ENCODE data around the gene CRADD. TPM values are rescaled to one million over a fixed set of nuclear protein-coding genes. Genes with fewer than 3 reads are reported as not detected.
"Not testable (repeated sequence)": the region's sequence is repeated elsewhere in the genome, so short reads cannot be mapped to it uniquely, and the experiment has no call there.

Gene CRADD
- polyA plus RNA-seq, 3 donors: 12.2 to 12.4 (median 12.3) TPM

DNA sequence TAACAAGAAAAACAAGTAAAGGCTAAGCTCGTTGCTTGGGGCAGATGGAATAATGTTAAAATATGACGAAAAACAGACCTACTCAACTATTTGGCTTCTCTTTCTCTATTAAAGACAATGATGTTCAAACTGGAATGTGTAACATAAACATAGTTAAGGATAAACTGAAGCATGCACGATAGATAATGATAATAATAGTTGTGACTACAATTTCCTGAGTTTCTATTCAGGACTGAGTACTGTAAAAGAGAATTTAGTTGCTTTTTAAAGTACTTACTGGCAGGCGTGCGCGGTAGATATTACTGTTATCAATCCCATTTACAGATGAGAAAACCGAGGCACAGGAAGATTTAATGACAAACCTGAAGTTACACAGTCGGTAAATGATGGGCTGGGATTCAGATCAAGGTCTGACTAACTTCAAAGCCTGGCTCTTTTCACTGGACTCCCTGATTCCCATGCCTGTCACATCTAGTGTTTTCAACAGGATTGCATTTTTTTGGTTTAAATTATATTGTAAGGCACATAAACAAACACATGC, 103.0 kb downstream of the CRADD start:
- DNase-seq: no peak

DNA sequence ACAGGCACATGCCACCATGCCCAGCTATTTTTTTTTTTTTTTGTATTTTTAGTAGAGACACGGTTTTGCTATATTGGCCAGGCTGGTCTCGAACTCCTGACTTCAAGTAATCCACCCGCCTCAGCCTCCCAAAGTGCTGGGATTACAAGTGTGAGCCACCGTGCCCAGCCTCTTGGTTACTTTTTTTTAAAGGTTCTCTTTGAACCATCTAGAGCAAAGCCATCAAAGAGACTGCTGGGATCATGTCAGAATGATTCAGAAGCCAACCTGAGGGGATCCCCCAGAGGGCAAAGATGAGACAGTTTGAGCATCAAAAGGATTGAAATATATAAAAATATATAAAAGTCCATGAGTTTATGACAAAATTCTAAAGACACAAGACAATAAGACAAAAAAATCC, 103.7 kb downstream of the CRADD start:
- not testable (repeated sequence) for DNase-seq

DNA sequence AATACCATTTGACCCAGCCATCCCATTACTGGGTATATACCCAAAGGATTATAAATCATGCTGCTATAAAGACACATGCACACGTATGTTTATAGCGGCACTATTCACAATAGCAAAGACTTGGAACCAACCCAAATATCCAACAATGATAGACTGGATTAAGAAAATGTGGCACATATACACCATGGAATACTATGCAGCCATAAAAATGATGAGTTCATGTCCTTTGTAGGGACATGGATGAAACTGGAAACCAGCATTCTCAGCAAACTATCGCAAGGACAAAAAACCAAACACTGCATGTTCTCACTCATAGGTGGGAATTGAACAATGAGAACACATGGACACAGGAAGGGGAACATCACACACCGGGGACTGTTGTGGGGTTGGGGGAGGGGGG, 104.8 kb downstream of the CRADD start:
- not testable (repeated sequence) for DNase-seq

DNA sequence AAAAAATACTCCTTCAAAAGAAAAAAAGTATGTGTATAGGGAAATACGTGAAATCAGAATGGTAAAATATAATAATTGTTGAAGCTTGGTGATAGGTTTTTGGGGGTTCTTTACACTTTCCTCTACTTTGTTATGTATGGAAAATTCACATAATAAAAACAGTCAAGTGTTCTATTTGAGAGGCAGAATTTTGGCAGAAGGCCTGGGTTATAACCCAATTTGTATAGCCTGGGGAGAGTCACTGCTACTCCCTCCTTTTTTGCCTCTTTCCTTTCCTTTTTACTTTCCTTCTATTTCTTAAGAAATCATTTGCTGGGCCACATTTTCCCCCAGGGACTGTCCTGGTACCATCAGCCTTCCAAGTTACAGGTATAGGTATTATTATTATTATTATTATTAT, 105.7 kb downstream of the CRADD start:
- DNase-seq: no peak

DNA sequence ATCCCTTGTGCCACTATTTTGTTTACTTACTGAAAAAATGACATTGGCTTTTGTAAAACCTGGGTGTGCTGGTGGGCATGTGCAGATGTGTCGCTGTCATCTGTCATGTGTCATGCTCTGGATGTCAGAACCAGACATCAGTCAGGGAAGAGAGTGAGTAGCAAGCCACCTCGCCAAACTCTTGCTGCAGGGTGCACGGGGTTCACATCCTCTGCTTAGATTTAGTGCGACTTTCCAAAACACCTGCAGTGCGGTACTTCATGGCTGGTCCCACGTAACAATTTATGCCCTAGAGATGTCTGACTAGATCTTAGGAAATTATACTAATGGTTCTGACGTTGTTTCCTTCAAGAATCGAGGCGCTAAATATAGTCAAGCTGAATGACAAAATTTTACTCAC, 106.7 kb downstream of the CRADD start:
- no peak for DNase-seq

DNA sequence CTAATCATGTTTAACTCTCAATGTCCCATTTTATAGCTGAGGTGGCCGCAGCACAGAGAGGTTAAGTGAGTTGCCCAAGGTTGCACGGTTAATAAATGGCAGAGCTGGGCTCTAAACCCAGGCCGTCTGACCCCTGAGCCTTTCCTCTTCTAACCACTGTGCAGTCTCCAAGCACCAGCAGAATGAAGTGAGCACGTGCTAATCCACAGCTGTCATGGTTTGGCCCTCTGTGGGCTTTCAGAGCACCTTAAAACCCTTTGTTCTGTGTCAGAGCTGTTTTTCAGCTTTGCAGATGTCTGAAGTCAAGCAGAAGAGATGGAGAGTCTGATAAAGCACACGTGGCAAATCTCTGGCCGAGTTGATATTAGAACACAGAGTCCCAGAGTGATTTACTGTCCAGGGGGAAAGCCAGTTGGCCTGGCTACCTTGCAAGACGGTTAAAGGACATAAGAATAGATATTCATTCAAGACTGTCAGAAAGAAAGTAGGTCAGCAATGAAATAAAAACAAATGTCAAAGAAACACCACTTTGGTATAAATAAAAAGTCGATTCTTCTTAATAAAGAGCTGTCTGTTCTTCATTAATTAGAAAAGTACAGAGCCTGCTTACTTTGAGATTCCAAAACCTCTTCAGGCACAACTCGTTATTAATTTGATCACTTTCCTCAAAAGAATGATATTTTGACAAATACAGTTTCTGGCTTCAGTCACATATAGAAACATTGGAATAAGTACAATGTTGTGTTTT, 107.3 kb downstream of the CRADD start:
- no peak for DNase-seq

DNA sequence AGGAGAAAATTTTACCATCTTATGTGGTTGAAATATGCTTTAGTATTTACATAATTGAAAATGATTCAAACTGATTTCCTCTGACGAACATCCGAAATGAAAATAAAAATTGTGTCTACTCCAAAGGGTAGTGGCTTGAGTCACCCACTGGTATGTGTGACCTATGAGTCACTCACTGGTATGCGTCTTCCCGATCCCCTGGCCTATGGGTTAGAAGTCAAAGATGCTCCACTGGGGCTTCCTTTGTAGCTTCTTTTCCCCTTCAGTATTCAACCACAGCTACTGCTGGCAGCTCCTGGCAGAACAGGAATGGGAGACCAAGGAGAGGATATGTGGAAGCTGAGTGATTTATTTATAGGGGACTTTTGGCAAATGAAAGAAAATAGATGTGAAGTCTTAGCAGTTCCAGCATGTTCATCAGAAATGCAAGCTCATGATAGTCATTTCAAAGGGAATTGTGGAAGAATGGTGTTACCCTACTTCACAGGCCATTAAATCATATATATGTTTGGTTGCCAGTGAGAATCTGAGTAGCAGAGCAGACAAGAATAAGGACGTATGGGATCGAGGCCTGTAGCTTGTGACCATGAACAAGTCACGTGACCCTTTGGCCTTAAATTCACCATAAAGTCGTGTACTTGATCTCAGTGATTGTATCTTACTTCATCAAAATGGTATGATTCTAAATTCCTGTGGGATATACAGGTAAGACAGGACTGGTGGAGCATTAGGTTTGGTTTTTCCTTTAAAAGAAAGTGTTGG, 108.3 kb downstream of the CRADD start:
- DNase-seq: no peak

DNA sequence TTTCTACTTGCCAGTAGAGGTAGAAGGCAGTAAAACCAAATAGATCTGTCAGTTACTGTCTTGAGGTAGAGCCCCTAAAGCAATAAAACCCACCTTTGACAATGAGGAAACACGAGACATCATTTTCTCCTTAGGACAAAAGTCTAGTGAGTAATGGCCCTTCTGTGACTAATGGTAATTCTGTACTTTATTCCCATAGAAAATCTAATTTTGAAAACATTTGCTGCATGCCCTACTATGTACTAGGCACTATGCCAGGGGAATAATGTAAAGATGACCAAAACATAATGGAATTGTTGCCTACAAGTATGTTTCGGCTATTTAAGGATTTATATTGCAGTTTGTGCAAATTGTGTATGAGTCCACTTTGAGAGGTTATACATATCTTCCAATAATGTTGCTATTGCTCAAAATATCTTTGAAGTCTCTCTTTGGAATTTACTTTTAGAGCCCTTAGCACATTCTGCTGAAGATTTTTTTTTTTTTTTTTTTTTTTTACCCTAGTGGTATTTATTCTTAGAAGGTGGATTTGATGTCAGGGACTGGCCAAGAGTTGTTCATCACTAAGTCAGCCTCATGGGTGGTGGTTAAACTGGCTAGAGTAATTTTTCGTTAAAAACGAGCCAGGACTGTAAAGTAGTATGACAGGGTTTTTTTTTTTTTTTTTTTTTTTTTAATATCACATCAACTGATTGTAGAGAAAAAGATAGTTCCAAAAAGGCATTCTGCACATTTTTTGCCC, 109.7 kb downstream of the CRADD start:
- no peak for DNase-seq

DNA sequence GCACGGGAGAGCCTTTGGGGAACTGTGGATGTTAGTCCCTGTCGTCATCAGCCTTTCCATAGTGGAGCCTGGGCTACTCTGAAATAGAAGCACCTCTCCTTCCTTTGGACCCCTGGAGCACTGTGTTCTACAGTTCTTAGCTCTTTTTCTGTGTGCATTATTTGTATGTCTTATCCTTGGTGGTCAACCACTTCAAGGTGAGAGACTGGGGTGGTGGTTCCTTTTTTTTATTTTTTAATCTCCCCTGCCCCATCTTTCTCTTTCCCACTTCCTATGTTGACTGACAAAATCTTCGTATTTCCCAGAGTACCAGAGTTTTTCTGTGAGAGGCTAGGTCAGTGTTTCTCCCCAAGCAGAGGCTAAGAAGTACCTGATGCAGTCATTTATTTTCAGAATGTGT, 111.7 kb downstream of the CRADD start:
- no peak for DNase-seq

DNA sequence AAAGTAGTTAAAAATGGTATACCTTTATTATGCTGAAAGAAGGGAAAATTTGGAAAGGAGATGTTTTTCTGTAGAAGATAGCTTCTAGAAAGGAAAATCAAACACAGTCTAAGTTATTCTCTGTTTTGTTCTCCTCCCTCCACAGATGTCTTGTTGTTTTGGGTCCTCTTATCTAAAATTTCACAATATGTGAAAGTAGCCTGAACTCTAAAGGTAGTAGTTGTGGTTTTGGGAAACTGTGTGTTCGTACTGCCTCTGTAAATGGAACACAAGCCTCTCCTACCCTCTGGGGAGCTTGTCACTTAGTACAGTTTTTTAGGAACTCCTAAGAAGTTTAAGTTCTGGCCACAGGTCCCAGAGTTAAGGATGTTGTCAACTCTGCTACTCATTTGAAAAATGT, 112.6 kb downstream of the CRADD start:
- DNase-seq: no peak

DNA sequence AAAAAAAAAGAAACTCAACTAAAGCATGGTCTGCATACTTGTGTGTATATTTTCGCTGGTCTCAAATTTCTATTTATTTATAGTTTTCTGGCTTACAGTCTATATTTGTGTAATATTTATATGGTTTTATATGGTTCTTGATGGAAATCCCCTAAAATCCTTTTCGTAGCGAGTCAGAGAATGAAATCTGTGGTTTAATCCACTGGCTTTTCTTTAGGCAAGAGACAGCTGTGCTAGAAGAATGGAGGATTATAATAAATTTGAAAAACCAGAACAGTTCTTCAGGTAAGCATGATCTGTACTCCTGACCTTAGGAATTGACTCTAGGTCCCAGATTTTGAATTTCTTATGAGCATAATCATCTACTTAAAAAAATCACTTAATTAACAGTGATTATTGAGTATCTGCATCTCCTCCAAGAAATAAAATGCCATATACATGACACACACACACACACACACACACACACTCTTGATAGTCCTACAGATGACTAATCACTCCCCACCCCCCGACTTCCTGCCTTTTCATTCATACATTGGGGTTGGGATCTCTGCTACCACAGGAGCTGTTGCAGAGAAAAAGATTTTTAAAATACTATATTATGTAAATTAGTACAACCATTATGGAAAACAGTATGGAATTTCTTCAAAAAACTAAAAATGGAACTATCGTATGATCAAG, 113.4 kb downstream of the CRADD start:
- DNase-seq: no peak

DNA sequence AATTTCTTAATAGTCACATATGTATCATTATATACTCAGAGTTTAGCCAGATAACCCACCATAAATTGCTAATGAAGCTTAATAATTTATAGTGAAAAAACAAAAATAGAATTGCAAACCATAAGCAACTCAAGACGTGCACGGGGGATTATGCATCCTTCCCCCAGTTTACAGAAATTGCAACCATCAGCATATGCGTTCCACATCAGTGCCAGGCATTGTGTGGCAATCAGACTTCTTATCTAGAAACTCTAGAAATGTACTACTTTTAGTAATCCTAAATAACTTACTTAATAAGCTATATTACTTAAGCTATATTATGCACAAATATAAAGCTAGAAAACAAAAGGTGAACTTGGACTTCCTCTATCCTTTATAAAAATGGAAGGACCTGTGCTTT, 115.8 kb downstream of the CRADD start:
- no peak for DNase-seq

DNA sequence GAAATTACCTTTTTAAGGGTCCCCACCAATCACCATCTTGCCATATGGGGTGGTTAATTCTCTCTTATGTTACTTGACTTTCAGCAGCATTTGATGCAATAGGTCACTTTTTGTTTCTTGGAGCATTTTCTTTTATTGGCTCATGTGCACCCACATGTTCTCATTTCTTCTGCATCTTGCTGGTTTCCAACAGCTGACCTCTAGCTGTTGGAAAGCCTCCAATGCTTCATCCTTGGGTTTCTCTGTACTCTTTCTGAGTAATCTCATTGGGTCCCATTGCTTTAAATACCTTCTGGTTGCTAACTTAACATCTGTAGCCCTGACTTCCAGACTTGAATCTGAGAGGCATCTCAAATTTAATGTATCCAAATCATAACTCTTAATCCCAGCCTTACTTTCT, 116.8 kb downstream of the CRADD start:
- DNase-seq: no peak

DNA sequence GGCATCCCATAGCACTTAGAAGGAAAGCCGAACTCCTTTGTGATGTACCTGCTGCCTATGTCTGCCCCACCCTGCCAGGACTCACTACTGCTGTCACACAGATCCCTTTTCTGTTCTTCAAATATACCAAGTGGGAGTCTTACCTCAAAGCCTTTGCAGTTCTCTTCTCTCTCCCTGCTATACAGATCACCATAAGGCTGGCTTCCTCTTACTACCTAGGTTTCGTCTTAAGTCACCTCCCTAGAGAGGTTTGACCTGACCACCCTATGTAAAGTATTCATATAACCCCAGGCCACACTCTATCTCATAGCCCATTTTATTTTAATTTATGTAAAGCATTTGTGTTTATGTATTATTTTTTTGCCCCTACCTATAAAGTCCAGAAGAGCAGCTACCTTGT, 117.6 kb downstream of the CRADD start:
- DNase-seq: no peak

DNA sequence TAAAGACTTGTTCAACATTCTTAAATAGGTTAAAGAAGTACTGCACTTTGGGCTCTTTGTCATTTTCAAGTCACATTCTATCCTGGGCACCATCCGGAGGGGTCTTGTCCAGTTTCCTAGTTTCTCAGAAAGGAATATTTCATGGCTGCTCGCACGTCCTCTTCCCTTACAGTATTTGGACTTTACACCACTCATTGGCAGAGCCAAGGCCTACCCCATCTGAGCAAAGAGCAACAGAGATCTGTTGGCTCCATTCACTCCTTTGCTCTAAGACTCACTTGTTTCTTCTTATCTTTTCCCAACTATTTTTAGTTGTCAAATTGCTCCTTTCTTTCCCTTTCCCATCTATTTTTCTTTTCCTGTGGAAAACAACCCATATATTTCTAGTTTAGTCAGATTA, 118.2 kb downstream of the CRADD start:
- DNase-seq: no peak

DNA sequence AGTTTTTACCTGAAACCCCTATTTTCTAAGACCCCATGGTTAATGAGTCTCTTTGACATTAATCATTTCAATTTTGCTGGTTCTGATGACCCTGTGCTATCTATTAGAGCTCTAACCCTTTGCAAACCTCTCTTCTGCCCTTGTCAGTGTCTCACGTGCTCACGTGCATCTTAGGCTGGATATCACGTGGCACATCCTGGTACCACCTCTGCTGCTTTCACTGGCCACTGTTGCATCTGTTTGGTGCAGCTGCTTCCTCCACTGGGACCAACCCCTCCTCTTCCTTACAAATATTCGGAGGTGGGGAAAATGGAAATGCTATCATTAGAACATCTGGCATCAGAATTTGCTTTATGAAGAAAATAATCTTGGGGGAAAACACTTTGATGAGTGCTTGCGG, 119.6 kb downstream of the CRADD start:
- DNase-seq: no peak

DNA sequence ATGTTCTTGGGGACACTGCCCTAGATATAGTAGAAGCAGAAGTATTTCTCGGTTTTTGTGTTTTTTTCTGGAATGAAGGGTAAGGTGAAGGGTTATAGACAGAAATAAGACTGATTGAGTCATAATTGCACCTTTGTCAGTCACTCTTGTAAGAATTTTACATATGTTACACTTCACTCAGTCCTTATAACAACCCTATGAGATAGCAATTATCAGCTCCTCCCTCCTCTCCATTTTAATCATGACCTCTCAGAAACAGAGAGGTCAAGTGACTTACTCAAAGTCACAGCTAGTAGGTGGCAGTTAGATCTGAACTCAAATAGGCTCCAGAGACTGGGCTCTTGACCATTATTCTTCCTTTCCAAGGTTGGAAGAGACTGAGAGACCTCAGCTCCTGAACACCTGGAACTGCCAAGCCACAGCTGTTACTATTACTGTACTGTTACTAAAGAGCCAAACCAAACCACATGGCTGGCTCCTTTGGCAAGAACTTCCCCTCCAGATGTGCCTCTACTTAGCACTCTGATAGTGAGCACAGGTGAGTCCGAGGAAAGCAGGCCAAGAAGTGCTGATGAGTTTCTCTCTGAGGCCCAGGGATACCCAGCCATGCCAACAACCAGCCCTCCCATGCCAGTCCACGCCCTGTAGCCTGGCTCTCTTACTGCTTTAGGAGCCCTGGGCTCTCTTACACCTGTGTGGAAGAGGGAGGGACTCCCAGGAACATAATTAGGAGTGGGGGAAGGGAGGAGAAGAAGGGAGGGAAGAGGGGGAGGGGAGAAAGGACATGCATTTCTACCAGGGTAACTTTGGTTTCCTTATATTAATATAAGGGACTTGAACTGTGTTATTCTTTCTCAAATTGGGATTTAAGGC, 121.3 kb downstream of the CRADD start:
- no peak for DNase-seq

DNA sequence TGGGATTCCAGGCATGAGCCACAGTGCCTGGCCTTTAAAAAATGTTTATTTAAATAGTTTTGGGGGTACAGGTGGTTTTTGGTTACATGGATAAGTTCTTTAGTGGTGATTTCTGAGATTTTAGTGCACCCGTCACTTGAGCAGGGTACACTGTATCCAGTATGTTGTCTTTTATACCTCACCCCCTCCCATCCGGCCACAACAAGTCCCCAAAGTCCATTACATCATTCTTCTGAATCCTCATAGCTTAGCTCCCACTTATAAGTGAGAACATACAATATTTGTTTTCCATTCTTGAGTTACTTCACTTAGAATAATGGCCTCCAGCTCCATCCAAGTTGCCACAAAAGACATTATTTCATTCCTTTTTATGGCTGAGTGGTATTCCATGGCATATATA, 124.5 kb downstream of the CRADD start:
- not testable (repeated sequence) for DNase-seq

DNA sequence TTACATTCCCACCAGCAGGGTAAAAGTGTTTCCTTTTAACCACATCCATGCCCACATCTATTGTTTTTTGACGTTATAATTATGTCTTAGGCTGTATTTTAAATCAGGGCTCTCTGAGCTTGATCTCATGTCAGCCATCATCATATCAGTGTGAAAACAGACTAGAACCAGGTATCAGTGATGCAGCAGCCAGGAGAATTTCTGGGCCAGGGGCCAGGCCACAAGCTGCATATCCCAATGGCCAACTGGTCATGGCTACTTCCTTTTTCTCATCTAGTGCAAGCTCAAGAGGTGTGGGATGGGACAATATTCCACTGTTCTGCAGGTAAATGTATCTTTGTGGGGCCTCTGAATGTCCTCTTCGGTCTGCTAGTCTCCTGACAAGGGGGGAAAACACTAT, 125.1 kb downstream of the CRADD start:
- no peak for DNase-seq

DNA sequence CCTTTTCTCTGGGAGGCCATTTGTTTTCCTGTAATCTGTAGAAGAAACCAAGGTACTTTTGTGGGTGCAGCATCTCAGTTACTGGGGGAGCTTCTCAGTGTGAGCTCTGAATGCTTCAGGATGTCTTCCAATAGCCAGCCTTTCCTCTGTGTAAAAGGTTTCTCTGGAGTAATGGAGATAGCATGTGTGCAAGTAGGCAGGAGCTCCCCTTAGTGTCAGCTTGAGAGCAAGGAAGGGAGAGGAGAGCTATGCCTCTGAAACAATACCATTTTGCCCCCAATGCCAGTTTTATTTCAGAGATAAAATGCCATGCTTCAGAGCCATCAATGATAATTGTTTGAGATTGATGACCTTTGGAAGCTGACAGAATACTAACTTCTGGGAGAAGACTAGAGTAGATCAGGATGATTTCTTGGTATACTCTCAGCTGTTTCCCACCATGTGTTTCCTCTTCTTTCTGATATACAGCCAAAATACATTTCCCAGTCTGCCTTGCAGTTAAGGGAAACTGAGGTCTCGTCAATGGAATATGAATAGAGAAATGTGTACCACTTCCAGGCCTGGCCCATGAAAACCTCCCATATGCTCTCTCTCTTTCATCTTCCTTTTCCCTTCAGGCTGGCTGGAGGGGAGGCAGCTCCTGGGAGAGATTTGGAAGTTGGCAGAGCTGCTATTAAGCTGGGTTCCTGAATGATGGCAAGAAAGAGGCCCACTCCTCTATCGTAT, 125.7 kb downstream of the CRADD start:
- DNase-seq: no peak
